ENCODE results near the gene GOLGA3. TPM values are rescaled to one million over a fixed set of nuclear protein-coding genes. Genes with fewer than 3 reads are reported as not detected.
"Not testable (repeated sequence)": the region's sequence is repeated elsewhere in the genome, so short reads cannot be mapped to it uniquely, and the experiment has no call there.

Gene GOLGA3
- total RNA-seq, 1 donor from 2014 or later = 134 TPM

DNA sequence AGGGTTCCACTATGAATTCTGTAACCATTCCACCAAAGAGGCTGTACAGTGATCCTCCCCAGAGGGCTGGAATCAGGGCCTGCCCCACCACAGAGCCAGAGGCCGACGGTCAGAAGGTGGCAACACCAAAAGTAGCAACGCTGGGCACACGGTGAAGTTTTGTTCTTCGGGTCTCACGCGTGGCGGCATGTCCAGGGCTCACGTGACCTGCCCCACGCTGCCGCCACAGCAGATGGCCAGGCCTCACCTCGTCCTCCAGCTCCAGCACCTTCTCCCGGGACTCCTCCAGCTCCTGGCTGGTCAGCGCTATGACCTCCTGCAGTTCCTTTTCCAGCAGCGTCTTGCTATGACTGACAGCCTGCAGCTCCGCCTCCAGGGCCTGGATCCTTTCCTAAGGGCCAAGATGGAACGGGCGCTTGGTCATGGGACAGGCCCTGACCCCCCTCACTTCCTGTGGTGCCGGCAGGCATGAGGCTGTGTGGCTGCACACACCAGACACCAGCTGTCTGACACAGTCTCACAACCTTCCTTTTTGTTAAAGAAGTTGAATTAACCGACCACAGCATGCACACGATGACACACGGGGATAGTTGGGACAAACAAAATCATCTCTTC, 44.6 kb downstream of the GOLGA3 start:
- Histone ChIP-seq H3K4me3 (ENCODE audit: low read depth, low read length) (no peak overlapping the region), H3K27me3 (ENCODE audit: control insufficient read depth, insufficient read depth, low read length) (no peaks in the 10 kb centered on the region), H3K36me3 (ENCODE audit: control insufficient read depth, insufficient read depth, low read length) (peaks cover 35% of the 10 kb centered on the region)
- DNase-seq (ENCODE audit: low read depth) (no peak), FAIRE-seq (no peak)
- TF ChIP-seq, protein P1, sequence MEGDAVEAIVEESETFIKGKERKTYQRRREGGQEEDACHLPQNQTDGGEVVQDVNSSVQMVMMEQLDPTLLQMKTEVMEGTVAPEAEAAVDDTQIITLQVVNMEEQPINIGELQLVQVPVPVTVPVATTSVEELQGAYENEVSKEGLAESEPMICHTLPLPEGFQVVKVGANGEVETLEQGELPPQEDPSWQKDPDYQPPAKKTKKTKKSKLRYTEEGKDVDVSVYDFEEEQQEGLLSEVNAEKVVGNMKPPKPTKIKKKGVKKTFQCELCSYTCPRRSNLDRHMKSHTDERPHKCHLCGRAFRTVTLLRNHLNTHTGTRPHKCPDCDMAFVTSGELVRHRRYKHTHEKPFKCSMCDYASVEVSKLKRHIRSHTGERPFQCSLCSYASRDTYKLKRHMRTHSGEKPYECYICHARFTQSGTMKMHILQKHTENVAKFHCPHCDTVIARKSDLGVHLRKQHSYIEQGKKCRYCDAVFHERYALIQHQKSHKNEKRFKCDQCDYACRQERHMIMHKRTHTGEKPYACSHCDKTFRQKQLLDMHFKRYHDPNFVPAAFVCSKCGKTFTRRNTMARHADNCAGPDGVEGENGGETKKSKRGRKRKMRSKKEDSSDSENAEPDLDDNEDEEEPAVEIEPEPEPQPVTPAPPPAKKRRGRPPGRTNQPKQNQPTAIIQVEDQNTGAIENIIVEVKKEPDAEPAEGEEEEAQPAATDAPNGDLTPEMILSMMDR (IDR thresholded peaks at IDR 0.05; ENCODE audit: insufficient read depth, low read length, severe bottlenecking) = no peak

- no peak for DNase-seq (ENCODE audit: low read depth)
- Histone ChIP-seq H3K27me3 (ENCODE audit: control insufficient read depth, insufficient read depth, low read length) (no peaks in the 10 kb centered on the region), H3K4me3 (ENCODE audit: low read depth, low read length) (no peak overlapping the region), H3K36me3 (ENCODE audit: control insufficient read depth, insufficient read depth, low read length) (peaks cover 32% of the 10 kb centered on the region)
- TF ChIP-seq, protein P1 (IDR thresholded peaks at IDR 0.05; ENCODE audit: insufficient read depth, low read length, severe bottlenecking) = no peak
- no peak for FAIRE-seq
Observed at GRCh38 chr12:132781938-132782337, 46.7 kb downstream of the GOLGA3 start.

GRCh38 chr12:132779781-132780353, 48.8 kb downstream of the GOLGA3 start:
- FAIRE-seq = no peak
- no peak overlapping the region for H3K4me3 ChIP-seq (ENCODE audit: low read depth, low read length)
- peaks cover 35% of the 10 kb centered on the region for H3K36me3 ChIP-seq (ENCODE audit: control insufficient read depth, insufficient read depth, low read length)
- no peak for DNase-seq (ENCODE audit: low read depth)
- TF ChIP-seq, protein P1 (IDR thresholded peaks at IDR 0.05; ENCODE audit: insufficient read depth, low read length, severe bottlenecking) = no peak
- H3K27me3 ChIP-seq (ENCODE audit: control insufficient read depth, insufficient read depth, low read length) = no peaks in the 10 kb centered on the region

DNA sequence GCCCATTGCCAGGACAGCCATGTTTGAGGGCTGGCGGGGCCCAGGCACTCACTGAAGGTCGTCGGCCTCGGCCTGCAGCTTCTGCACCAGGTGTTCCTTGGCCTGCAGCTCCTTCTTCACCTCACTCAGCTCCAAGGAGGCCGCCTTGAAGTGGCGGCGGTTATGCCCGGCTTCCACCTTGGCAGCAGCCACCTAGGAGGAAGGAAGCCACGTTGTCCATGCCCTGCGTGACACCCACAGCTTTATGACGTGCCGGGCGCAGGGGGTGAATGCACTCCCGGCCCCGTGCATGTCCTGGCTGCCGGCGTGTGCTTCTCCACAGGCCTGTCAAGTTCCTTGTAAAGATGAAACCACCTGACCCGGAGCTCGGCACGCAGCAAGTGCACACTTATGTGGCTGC, 51.1 kb downstream of the GOLGA3 start:
- no peak overlapping the region for H3K4me3 ChIP-seq (ENCODE audit: low read depth, low read length)
- no peaks in the 10 kb centered on the region for H3K27me3 ChIP-seq (ENCODE audit: control insufficient read depth, insufficient read depth, low read length)
- TF ChIP-seq, protein P1 (IDR thresholded peaks at IDR 0.05; ENCODE audit: insufficient read depth, low read length, severe bottlenecking) = no peak
- DNase-seq (ENCODE audit: low read depth) (no peak), FAIRE-seq (no peak)
- H3K36me3 ChIP-seq (ENCODE audit: control insufficient read depth, insufficient read depth, low read length) = peaks cover 39% of the 10 kb centered on the region

DNA sequence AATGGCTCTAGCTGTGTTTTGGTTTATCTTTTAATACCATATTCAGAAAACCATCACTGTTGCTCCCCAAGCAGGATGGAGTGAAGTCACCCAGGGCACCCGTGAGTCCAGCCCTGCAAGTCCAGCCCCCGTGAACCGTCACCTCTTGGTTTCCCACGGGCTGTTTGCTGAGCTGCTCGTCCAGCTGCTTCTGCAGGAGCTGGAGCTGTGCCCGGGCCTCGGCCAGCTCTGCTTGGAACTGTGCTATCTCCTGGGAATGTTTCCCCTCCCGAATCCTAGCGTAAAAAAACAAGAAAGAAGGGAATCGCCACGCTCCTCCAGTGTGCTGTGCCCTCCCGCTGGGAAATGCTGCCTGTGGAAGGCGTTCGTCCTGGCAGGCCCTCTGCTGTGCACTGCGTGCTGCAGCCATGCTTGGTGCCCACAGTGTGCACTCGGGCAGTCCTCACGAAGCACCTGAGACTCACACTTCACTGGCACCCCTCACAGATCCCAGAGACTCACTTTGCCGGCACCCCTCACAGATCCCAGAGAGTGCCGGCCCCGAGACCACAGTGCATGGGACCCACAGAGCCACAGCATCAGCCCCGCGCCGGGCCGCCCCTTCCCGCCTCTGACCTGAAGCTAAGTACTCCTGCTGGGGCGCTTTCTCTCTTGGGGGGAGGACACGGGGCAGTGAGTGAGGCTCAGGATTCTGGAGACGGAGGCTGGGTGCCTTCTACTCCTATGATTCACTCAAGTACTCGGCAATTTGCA, 51.7 kb downstream of the GOLGA3 start:
- Histone ChIP-seq H3K4me3 (ENCODE audit: low read depth, low read length) (no peak overlapping the region), H3K36me3 (ENCODE audit: control insufficient read depth, insufficient read depth, low read length) (peaks cover 38% of the 10 kb centered on the region), H3K27me3 (ENCODE audit: control insufficient read depth, insufficient read depth, low read length) (no peaks in the 10 kb centered on the region)
- DNase-seq (ENCODE audit: low read depth) (no peak), FAIRE-seq (no peak)
- TF ChIP-seq, protein P1 (IDR thresholded peaks at IDR 0.05; ENCODE audit: insufficient read depth, low read length, severe bottlenecking) = no peak

GRCh38 chr12:132776230-132776625, 52.4 kb downstream of the GOLGA3 start:
- FAIRE-seq; H3K4me3 ChIP-seq (ENCODE audit: low read depth, low read length); H3K27me3 ChIP-seq (ENCODE audit: control insufficient read depth, insufficient read depth, low read length); DNase-seq (ENCODE audit: low read depth): not testable (repeated sequence)
- H3K36me3 ChIP-seq (ENCODE audit: control insufficient read depth, insufficient read depth, low read length) = peaks cover 42% of the 10 kb centered on the region
